ENCODE measurements around the gene MTHFSD. TPM values are rescaled to one million over a fixed set of nuclear protein-coding genes. Genes with fewer than 3 reads are reported as not detected.

MTHFSD gene
- total RNA-seq, 4 donors from 2014 or later = 10.1 to 17.9 (median 15.5) TPM

DNA sequence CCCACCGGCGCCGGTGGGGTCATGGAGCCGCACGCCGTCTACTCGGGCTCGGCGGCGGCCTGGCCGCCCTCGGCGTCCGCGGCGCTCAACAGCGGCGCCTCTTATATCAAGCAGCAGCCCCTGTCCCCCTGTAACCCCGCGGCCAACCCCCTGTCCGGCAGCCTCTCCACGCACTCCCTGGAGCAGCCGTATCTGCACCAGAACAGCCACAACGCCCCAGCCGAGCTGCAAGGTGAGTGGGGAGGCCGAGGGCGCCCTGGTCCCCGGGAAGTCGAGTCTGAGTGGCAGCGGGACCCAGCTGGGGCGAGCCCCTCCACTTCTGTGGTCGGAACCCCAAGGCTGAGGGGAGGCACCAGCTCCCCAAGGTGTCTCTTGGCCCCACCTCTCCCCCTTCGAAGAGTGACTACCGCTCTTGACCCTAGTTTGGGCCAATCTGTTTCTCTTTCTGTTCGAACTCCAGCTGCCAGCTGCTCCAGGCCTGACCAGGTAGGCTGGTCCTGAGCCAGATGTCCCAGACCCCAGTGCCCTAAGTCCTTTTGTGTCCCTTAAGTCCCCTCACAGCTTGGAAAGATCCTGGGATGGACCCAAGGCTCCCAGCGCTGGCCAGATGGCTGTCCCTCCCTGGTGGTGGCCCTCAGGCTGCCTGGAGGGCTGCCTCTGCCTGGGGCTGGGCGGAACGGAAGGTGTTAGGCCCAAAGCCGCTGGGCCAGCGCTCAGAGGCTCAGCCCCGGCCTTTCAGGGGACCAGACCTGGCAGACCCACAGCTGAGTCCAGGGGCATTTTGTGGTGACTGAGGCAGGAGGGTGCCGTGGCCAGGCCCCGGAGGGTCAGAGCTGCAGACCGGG, 43.5 kb downstream of the MTHFSD start:
- TF ChIP-seq, protein P1, sequence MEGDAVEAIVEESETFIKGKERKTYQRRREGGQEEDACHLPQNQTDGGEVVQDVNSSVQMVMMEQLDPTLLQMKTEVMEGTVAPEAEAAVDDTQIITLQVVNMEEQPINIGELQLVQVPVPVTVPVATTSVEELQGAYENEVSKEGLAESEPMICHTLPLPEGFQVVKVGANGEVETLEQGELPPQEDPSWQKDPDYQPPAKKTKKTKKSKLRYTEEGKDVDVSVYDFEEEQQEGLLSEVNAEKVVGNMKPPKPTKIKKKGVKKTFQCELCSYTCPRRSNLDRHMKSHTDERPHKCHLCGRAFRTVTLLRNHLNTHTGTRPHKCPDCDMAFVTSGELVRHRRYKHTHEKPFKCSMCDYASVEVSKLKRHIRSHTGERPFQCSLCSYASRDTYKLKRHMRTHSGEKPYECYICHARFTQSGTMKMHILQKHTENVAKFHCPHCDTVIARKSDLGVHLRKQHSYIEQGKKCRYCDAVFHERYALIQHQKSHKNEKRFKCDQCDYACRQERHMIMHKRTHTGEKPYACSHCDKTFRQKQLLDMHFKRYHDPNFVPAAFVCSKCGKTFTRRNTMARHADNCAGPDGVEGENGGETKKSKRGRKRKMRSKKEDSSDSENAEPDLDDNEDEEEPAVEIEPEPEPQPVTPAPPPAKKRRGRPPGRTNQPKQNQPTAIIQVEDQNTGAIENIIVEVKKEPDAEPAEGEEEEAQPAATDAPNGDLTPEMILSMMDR (IDR thresholded peaks at IDR 0.05) = no peak
- TF ChIP-seq POLR2AphosphoS5 (IDR thresholded peaks at IDR 0.05) (peak; percentile 49 to 57), EP300 (IDR thresholded peaks at IDR 0.05) (no peak), POLR2A (IDR thresholded peaks at IDR 0.05; ENCODE audit: low read depth) (no peak)
- Histone ChIP-seq H3K9me3 (no peaks in the 10 kb centered on the region), H3K36me3 (peaks cover 0 to 24% (median 13%) of the 10 kb centered on the region in 4 donors), H3K4me3 (peak overlapping the region; percentile 81 to 91 (median 84)), H3K27ac (replicated peaks in 1 of 4) (peak overlapping the region; percentile 95 to 100 (median 98)), H3K4me1 (peaks cover 36 to 48% (median 41%) of the 10 kb centered on the region in 4 donors), H3K27me3 (peaks cover 0 to 68% (median 2%) of the 10 kb centered on the region in 4 donors)
- WGBS = 44% methylated on average over 9 of the region's 44 CpGs
- no peak for DNase-seq (ENCODE audit: extremely low spot score)
- intact Hi-C loops (cut with DNase I) = loop anchor here (5.0 kb wide), 1 partner anchor 314 kb away; no protein-coding TSS in a partner anchor

DNA sequence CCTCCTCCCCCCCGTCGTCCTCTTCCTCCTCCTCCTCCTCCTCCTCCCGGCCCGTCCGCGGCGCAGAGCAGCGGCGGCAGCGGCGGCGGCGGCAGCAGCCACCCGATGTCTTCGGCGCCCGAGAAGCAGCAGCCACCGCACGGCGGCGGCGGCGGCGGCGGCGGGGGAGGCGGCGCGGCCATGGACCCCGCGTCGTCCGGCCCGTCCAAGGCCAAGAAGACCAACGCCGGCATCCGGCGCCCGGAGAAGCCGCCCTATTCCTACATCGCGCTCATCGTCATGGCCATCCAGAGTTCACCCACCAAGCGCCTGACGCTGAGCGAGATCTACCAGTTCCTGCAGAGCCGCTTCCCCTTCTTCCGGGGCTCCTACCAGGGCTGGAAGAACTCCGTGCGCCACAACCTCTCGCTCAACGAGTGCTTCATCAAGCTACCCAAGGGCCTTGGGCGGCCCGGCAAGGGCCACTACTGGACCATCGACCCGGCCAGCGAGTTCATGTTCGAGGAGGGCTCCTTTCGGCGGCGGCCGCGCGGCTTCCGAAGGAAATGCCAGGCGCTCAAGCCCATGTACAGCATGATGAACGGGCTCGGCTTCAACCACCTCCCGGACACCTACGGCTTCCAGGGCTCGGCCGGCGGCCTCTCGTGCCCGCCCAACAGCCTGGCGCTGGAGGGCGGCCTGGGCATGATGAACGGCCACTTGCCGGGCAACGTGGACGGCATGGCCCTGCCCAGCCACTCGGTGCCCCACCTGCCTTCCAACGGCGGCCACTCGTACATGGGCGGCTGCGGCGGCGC, 44.4 kb downstream of the MTHFSD start, which contains the start of gene FOXF1:
Gene FOXF1 (plus strand): TSS at position 63 of the 797 bp plus-strand sequence. CDS start 43 bp downstream, at position 106.
- Histone ChIP-seq H3K27me3 (peaks cover 0 to 68% (median 0%) of the 10 kb centered on the region in 4 donors), H3K36me3 (peaks cover 0 to 23% (median 12%) of the 10 kb centered on the region in 4 donors), H3K4me1 (peaks cover 36 to 48% (median 41%) of the 10 kb centered on the region in 4 donors), H3K9me3 (no peaks in the 10 kb centered on the region), H3K27ac (replicated peaks in 1 of 4) (peak within 1 kb of the TSS; percentile 95 to 100 (median 98)), H3K4me3 (peak within 1 kb of the TSS; percentile 81 to 91 (median 84))
- 0% methylated on average over 29 of the region's 89 CpGs for WGBS
- TF ChIP-seq POLR2AphosphoS5 (IDR thresholded peaks at IDR 0.05) (peak in 1 of 2 donors; percentile 94), EP300 (IDR thresholded peaks at IDR 0.05) (no peak), POLR2A (IDR thresholded peaks at IDR 0.05; ENCODE audit: low read depth) (no peak)
- TF ChIP-seq, protein P1 (IDR thresholded peaks at IDR 0.05) = peak in 1 of 3 experiments; percentile 16
- DNase-seq (ENCODE audit: extremely low spot score) = no peak
- intact Hi-C loops (cut with DNase I) = loop anchor here (5.0 kb wide), 1 partner anchor 313 kb away; no protein-coding TSS in a partner anchor

GRCh38 chr16:86509759-86510464, 45.1 kb downstream of the MTHFSD start:
- peaks cover 39 to 50% (median 44%) of the 10 kb centered on the region in 4 donors for H3K4me1 ChIP-seq
- peaks cover 0 to 19% (median 9%) of the 10 kb centered on the region in 4 donors for H3K36me3 ChIP-seq
- TF ChIP-seq POLR2A (IDR thresholded peaks at IDR 0.05; ENCODE audit: low read depth) = peak; percentile 58
- TF ChIP-seq, protein P1 (IDR thresholded peaks at IDR 0.05) = peak in 2 of 3 experiments; percentile 10 to 23
- TF ChIP-seq POLR2AphosphoS5 (IDR thresholded peaks at IDR 0.05) = peak; percentile 90 to 96
- TF ChIP-seq EP300 (IDR thresholded peaks at IDR 0.05) = no peak
- peak overlapping the region; percentile 81 to 91 (median 84) for H3K4me3 ChIP-seq
- H3K27me3 ChIP-seq = peaks cover 0 to 72% (median 0%) of the 10 kb centered on the region in 4 donors
- H3K27ac ChIP-seq (replicated peaks in 1 of 4) = peak overlapping the region; percentile 95 to 100 (median 98)
- 0% methylated on average over 16 of the region's 84 CpGs for WGBS
- peak; percentile 94 for DNase-seq (ENCODE audit: extremely low spot score)
- no peaks in the 10 kb centered on the region for H3K9me3 ChIP-seq
- intact Hi-C loops (cut with DNase I) = loop anchor here (5.0 kb wide), 1 partner anchor 313 kb away; no protein-coding TSS in a partner anchor
